Measurements from ENCODE around the gene SLC35D1. TPM values are rescaled to one million over a fixed set of nuclear protein-coding genes. Genes with fewer than 3 reads are reported as not detected.

The SLC35D1 gene
- total and polyA plus RNA-seq, 2 of the 8 experiments (the other 6 are each of a cell fraction or from before 2014, with no cell fraction given), result 1.2 to 2.7 TPM

- Histone ChIP-seq H4K8ac (ENCODE audit: extremely low read depth, insufficient read depth, low read length) (no peak overlapping the region), H4K20me1 (replicated peaks in 1 of 2; ENCODE audit: control insufficient read depth in 1 of 2, insufficient read depth in 2 of 2, low read length in 2 of 2) (peaks cover 3 to 10% of the 10 kb centered on the region in 2 experiments), H3K36me3 (ENCODE audit: control insufficient read depth in 2 of 4, insufficient read depth in 4 of 4, low read length in 3 of 4) (peaks cover 0 to 25% (median 7%) of the 10 kb centered on the region in 4 experiments; a peak in 5 of 8 replicates), H2AK5ac (ENCODE audit: low read depth, low read length) (no peak overlapping the region), H3K79me1 (ENCODE audit: low read depth, low read length) (no peaks in the 10 kb centered on the region; the same call in 1 of the 2 replicates), H3K18ac (ENCODE audit: extremely low read depth, low read length) (no peak overlapping the region), H3K23ac (ENCODE audit: insufficient read length) (no peak overlapping the region), H2BK12ac (ENCODE audit: low read depth, low read length) (no peak overlapping the region), H3K4me3 (ENCODE audit: extremely low read depth in 1 of 4, insufficient read depth in 2 of 4, low read depth in 3 of 4, low read length in 4 of 4) (no peak overlapping the region), H4K5ac (ENCODE audit: insufficient read length, low read depth, low read length) (no peak overlapping the region), H4K91ac (replicated peaks; ENCODE audit: insufficient read length, low read length) (no peak overlapping the region), H3K4ac (replicated peaks; ENCODE audit: insufficient read length, low read depth, low read length) (no peak overlapping the region), H3K4me2 (ENCODE audit: insufficient read depth in 1 of 2, low read depth in 2 of 2, low read length in 2 of 2) (no peak overlapping the region), H3K79me2 (ENCODE audit: control insufficient read depth in 1 of 2, insufficient read depth in 2 of 2, low read length in 2 of 2) (peaks cover 0 to 2% of the 10 kb centered on the region in 2 experiments; a peak in 1 of 4 replicates), H2BK5ac (ENCODE audit: low read depth, low read length) (no peak overlapping the region), H2BK20ac (ENCODE audit: low read length) (no peak overlapping the region), H3K9me3 (ENCODE audit: insufficient read depth in 2 of 2, low read depth in 1 of 2, low read length in 1 of 2) (no peaks in the 10 kb centered on the region), H3K14ac (ENCODE audit: insufficient read length) (no peak overlapping the region), H2BK120ac (replicated peaks; ENCODE audit: low read depth, low read length) (no peak overlapping the region), H3K27me3 (replicated peaks in 1 of 4; ENCODE audit: control insufficient read depth in 3 of 4, extremely low read depth in 1 of 4, insufficient read depth in 3 of 4, low read length in 3 of 4) (no peaks in the 10 kb centered on the region), H3K27ac (ENCODE audit: low read depth, low read length) (no peak overlapping the region), H3K23me2 (ENCODE audit: low read depth, low read length) (no peaks in the 10 kb centered on the region), H3K4me1 (replicated peaks in 1 of 4; ENCODE audit: control insufficient read depth in 3 of 4, insufficient read depth in 4 of 4, low read length in 3 of 4) (no peaks in the 10 kb centered on the region), H2BK15ac (ENCODE audit: low read length) (no peak overlapping the region), H3K56ac (replicated peaks; ENCODE audit: insufficient read length, low read depth, low read length) (no peak overlapping the region), H2AFZ (ENCODE audit: low read length) (no peak overlapping the region), H3K9ac (replicated peaks in 1 of 4; ENCODE audit: extremely low read depth in 1 of 4, low read depth in 3 of 4, low read length in 3 of 4) (no peak overlapping the region)
- DNase-seq (ENCODE audit: low read depth in 1 of 2, low spot score in 2 of 2), result no peak
- FAIRE-seq, result no peak
- CTCF ChIA-PET (ENCODE audit: partially characterized antibody), result no interaction called here
- POLR2A ChIA-PET (ENCODE audit: partially characterized antibody), result no interaction called here
- WGBS, 2 experiments (ENCODE audit: extremely low coverage in 1 of 2, insufficient coverage in 1 of 2, insufficient read length in 1 of 2, insufficient replicate concordance in 2 of 2, low coverage in 1 of 2, low lambda C conversion rate in 2 of 2, missing lambda C conversion rate in 1 of 2), result 93% methylated on average over 4 of the region's 4 CpGs; no CpG with 5 or more reads in 1 of the 2 experiments
Measured at GRCh38 chr1:66954208-66954607, 99.7 kb downstream of the SLC35D1 start.
